Smooth muscle cell (in vitro differentiated cells): ENCODE measurements around the gene SORCS2. TPM values are rescaled to one million over a fixed set of nuclear protein-coding genes. Genes with fewer than 3 reads are reported as not detected.

ENCODE experiments used
- DNase-seq: peaks from one replicate; lab custom pipeline; 2025; ENCODE audit not compliant: unreplicated experiment; lab: John Stamatoyannopoulos, UW
- H2AFZ ChIP-seq: fragments of 200-600 bp; sonication (generic); 2 replicates; pipeline ENCODE4 v1.6.0; 2016; ENCODE audit warnings: antibody characterized with exemption, low read depth, mild to moderate bottlenecking
- H3F3A ChIP-seq: fragments of 200-600 bp; sonication (generic); 2 replicates; pipeline ENCODE4 v1.6.0; 2017; ENCODE audit warnings: antibody characterized with exemption, low read depth
- H3K27ac ChIP-seq: fragments of 200-600 bp; sonication (generic); 2 replicates; pipeline ENCODE4 v1.5.1; 2016; ENCODE audit warnings: low read depth, mild to moderate bottlenecking
- H3K27me3 ChIP-seq: fragments of 200-600 bp; sonication (generic); 2 replicates; pipeline ENCODE4 v1.6.1; 2016; ENCODE audit warnings: low read depth, mild to moderate bottlenecking
- H3K36me3 ChIP-seq: fragments of 200-600 bp; sonication (generic); 2 replicates; pipeline ENCODE4 v1.5.1; 2016; ENCODE audit warnings: low read depth
- H3K4me1 ChIP-seq: fragments of 200-600 bp; sonication (generic); 2 replicates; pipeline ENCODE4 v1.5.1; 2016; ENCODE audit warnings: low read depth
- H3K4me2 ChIP-seq: fragments of 200-600 bp; sonication (generic); 2 replicates; pipeline ENCODE4 v1.6.0; 2016; ENCODE audit warnings: mild to moderate bottlenecking
- H3K4me3 ChIP-seq: fragments of 200-600 bp; sonication (generic); 2 replicates; pipeline ENCODE4 v1.5.1; 2016; ENCODE audit warnings: mild to moderate bottlenecking
- H3K79me2 ChIP-seq: fragments of 200-600 bp; sonication (generic); 2 replicates; pipeline ENCODE4 v1.6.0; 2016; ENCODE audit warnings: low read depth, mild to moderate bottlenecking
- H3K9ac ChIP-seq: fragments of 200-600 bp; sonication (generic); 2 replicates; pipeline ENCODE4 v1.6.0; 2016; ENCODE audit warnings: low read depth
- H3K9me3 ChIP-seq: fragments of 200-600 bp; sonication (generic); replicated peaks from 2 replicates; pipeline ENCODE4 v1.5.1; 2016; ENCODE audit warnings: low read depth
- H4K20me1 ChIP-seq: fragments of 200-600 bp; sonication (generic); 2 replicates; pipeline ENCODE4 v1.6.0; 2016; ENCODE audit warnings: low read depth
- CTCF ChIP-seq: fragments of 200-600 bp; sonication (generic); IDR thresholded peaks from 2 replicates; pipeline ENCODE4 v1.5.1; 2017; ENCODE audit warnings: borderline replicate concordance, mild to moderate bottlenecking, antibody characterized with exemption; ENCODE audit not compliant: insufficient read depth, poor library complexity, severe bottlenecking
- WGBS: methylation state at CpG from one replicate; pipeline ENCODE4 v1.1.7; 2016; ENCODE audit warnings: low lambda C conversion rate; 5-methylcytosine and 5-hydroxymethylcytosine counted together
- polyA plus RNA-seq: library from polyadenylated mRNA; unstranded; fragments of >200 nt; fragmentation: Nextera tagmentation; extraction: Ambion mirVana; gene quantifications from 2 replicates; pipeline ENCODE4 v1.2.1, GENCODE V29; 2016
- total RNA-seq: library from RNA; depleted of rRNA; stranded (reverse); fragments of >200 nt; gene quantifications from 2 replicates; pipeline ENCODE4 v1.2.3, GENCODE V29; 2014

SORCS2 gene
- total and polyA plus RNA-seq, 2 experiments from 2014 or later: 5.2 to 9.3 TPM

- H2AFZ ChIP-seq: no peak overlapping the region
- H3K4me3 ChIP-seq: no peak overlapping the region
- H4K20me1 ChIP-seq: no peaks in the 10 kb centered on the region
- peaks cover 5% of the 10 kb centered on the region for H3K27me3 ChIP-seq
- no peak overlapping the region for H3K4me2 ChIP-seq
- no peak for TF ChIP-seq CTCF
- H3K27ac ChIP-seq: no peak overlapping the region
- no peaks in the 10 kb centered on the region for H3K79me2 ChIP-seq
- no peaks in the 10 kb centered on the region for H3K9me3 ChIP-seq
- no peaks in the 10 kb centered on the region for H3K36me3 ChIP-seq
- H3K4me1 ChIP-seq: peaks cover 10% of the 10 kb centered on the region
- no peak for DNase-seq
- WGBS: 95% methylated on average over 21 of the region's 22 CpGs
- H3F3A ChIP-seq: no peaks in the 10 kb centered on the region
- H3K9ac ChIP-seq: no peak overlapping the region
Observed at GRCh38 chr4:7330811-7331681, 138.7 kb downstream of the SORCS2 start.

GRCh38 chr4:7331682-7332000, 139.3 kb downstream of the SORCS2 start:
- H3K27me3 ChIP-seq: peaks cover 5% of the 10 kb centered on the region
- no peak for TF ChIP-seq CTCF
- H3F3A ChIP-seq: no peaks in the 10 kb centered on the region
- H3K9me3 ChIP-seq: no peaks in the 10 kb centered on the region
- no peaks in the 10 kb centered on the region for H4K20me1 ChIP-seq
- H3K27ac ChIP-seq: no peak overlapping the region
- DNase-seq: no peak
- peaks cover 10% of the 10 kb centered on the region for H3K4me1 ChIP-seq
- H3K4me3 ChIP-seq: no peak overlapping the region
- no peak overlapping the region for H2AFZ ChIP-seq
- H3K4me2 ChIP-seq: no peak overlapping the region
- H3K9ac ChIP-seq: no peak overlapping the region
- 82% methylated on average over 11 of the region's 11 CpGs for WGBS
- H3K79me2 ChIP-seq: no peaks in the 10 kb centered on the region
- H3K36me3 ChIP-seq: no peaks in the 10 kb centered on the region

GRCh38 chr4:7332216-7333023, 140.1 kb downstream of the SORCS2 start:
- H3K27ac ChIP-seq: no peak overlapping the region
- no peaks in the 10 kb centered on the region for H3F3A ChIP-seq
- no peak overlapping the region for H3K9ac ChIP-seq
- no peak for DNase-seq
- peaks cover 10% of the 10 kb centered on the region for H3K4me1 ChIP-seq
- no peak overlapping the region for H3K4me3 ChIP-seq
- peaks cover 5% of the 10 kb centered on the region for H3K27me3 ChIP-seq
- H2AFZ ChIP-seq: no peak overlapping the region
- H3K79me2 ChIP-seq: no peaks in the 10 kb centered on the region
- TF ChIP-seq CTCF: no peak
- no peaks in the 10 kb centered on the region for H4K20me1 ChIP-seq
- WGBS: 74% methylated on average over 15 of the region's 15 CpGs
- H3K9me3 ChIP-seq: no peaks in the 10 kb centered on the region
- no peaks in the 10 kb centered on the region for H3K36me3 ChIP-seq
- no peak overlapping the region for H3K4me2 ChIP-seq
